Regular cardiac myocyte (primary cell): Measurements from ENCODE around the gene PIK3R3. TPM values are rescaled to one million over a fixed set of nuclear protein-coding genes. Genes with fewer than 3 reads are reported as not detected.

Experiments used
- total RNA-seq: library from RNA; depleted of rRNA; stranded (reverse); fragments of >200 nt; gene quantifications from 2 replicates; pipeline ENCODE4 v1.2.3, GENCODE V29; 2014

PIK3R3 gene
- total RNA-seq = 4.5 and 5.0 TPM in 2 replicates

GRCh38 chr1:46132529-46133180 lies at the start of gene PIK3R3:
Gene PIK3R3 (minus strand): TSS chr1:46132629. CDS start chr1:46131952, 677 bp downstream.

GRCh38 chr1:46176211-46176865 lies 43.9 kb upstream of the PIK3R3 start, which contains the start of gene P3R3URF:
Gene P3R3URF (minus strand): TSS chr1:46176488. CDS start chr1:46176471, 17 bp downstream.

GRCh38 chr1:46174448-46175231 lies 42.2 kb upstream of the PIK3R3 start, which contains the start of gene TSPAN1:
Gene TSPAN1 (plus strand): TSS chr1:46175087. CDS start chr1:46181108, 6,021 bp downstream.

Other genes starting within 250 kb of the PIK3R3 start
- gene TSPAN1, start 42.5 kb upstream of the PIK3R3 start, total RNA-seq = 0.56 and 0.58 TPM in 2 replicates
- gene P3R3URF, start 43.9 kb upstream of the PIK3R3 start, total RNA-seq = not detected in 2 replicates
- gene POMGNT1, start 65.8 kb upstream of the PIK3R3 start, total RNA-seq = 48.5 and 80.7 TPM in 2 replicates
- gene LURAP1, start 70.7 kb upstream of the PIK3R3 start, total RNA-seq = 3.3 and 3.9 TPM in 2 replicates
- 1.4 and 5.6 TPM in 2 replicates for gene RAD54L, start 115.1 kb upstream of the PIK3R3 start, total RNA-seq
- gene LRRC41, start 171.0 kb upstream of the PIK3R3 start, total RNA-seq = 89.5 and 103 TPM in 2 replicates
- gene UQCRH, start 171.1 kb upstream of the PIK3R3 start, total RNA-seq = 491 and 703 TPM in 2 replicates
- 12.4 and 19.2 TPM in 2 replicates for gene NSUN4, start 208.2 kb upstream of the PIK3R3 start, total RNA-seq